Ishikawa (cell line): Measurements from ENCODE around the gene SMAP1.

Experiments used
- CEBPB ChIP-seq: IDR thresholded peaks from 2 replicates; pipeline ENCODE4 v1.6.1; 2012
- CREB1 ChIP-seq: IDR thresholded peaks from 2 replicates; pipeline ENCODE4 v1.6.1; 2012; ENCODE audit warnings: low read depth
- EGR1 ChIP-seq: IDR thresholded peaks from 2 replicates; pipeline ENCODE4 v1.6.1; 2012
- EP300 ChIP-seq: IDR thresholded peaks from 2 replicates; pipeline ENCODE4 v1.6.1; 2012; ENCODE audit warnings: borderline replicate concordance
- FOXM1 ChIP-seq: IDR thresholded peaks from 2 replicates; pipeline ENCODE4 v1.6.1; 2012; ENCODE audit warnings: low read depth, borderline replicate concordance
- NFIC ChIP-seq: IDR thresholded peaks from 2 replicates; pipeline ENCODE4 v1.6.1; 2012
- RAD21 ChIP-seq: IDR thresholded peaks from 2 replicates; pipeline ENCODE4 v1.6.1; 2012; ENCODE audit warnings: low read depth
- REST ChIP-seq: IDR thresholded peaks from 2 replicates; pipeline ENCODE4 v1.6.1; 2012; ENCODE audit warnings: low read depth, mild to moderate bottlenecking
- TAF1 ChIP-seq: IDR thresholded peaks from 2 replicates; pipeline ENCODE4 v1.6.1; 2012; ENCODE audit warnings: low read depth, mild to moderate bottlenecking
- TCF12 ChIP-seq: IDR thresholded peaks from 2 replicates; pipeline ENCODE4 v1.6.1; 2012; ENCODE audit warnings: low read depth
- TEAD4 ChIP-seq: IDR thresholded peaks from 2 replicates; pipeline ENCODE4 v1.6.1; 2012
- YY1 ChIP-seq: IDR thresholded peaks from 2 replicates; pipeline ENCODE4 v1.6.1; 2012; ENCODE audit warnings: low read depth
- ZBTB7A ChIP-seq: IDR thresholded peaks from 2 replicates; pipeline ENCODE4 v1.6.1; 2012; ENCODE audit warnings: low read depth
- TF ChIP-seq, protein P1 (sequence below): IDR thresholded peaks from 2 replicates; pipeline ENCODE4 v1.6.1; 2012
- TF ChIP-seq, protein P2 (sequence below): IDR thresholded peaks from 2 replicates; pipeline ENCODE4 v1.6.1; 2012

Gene SMAP1

DNA sequence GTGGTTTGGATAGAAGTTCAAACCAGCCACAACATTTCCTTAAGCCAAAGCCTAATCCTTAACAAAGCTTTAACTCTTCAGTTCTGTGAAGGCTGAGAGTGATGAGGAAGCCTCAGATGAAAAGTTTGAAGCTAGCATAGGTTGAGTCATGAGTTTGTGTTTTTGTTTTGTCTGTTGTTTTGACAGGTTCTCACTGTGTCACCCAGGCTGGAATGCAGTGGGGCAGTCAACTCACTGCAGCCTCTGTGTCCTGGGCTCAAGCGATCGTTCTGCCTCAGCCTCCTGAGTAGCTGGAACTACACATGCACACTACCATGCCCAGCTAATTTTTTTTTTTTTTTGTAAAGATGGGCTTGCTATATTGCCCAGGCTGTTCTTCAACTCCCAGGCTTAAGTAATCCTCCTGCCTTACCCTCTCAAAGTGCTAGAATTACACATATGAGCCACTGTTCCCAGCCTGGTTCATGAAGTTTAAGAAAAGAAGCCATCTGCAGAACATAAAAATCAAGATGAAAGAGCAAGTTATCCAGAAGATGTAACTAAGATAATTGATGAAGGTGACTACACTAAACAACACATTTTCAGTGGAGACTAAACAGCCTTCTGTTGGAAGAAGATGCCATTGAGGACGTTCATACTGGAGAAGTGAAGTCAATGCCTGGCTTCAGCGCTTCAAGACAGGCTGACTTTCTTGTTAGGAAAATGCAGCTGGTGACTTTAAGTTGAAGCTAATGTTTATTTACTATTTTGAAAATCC, 96.2 kb downstream of the SMAP1 start:
- TF ChIP-seq ZBTB7A: no peak
- TF ChIP-seq FOXM1: no peak
- no peak for TF ChIP-seq REST
- TF ChIP-seq TAF1: no peak
- TF ChIP-seq NFIC: no peak
- TF ChIP-seq, protein P1, sequence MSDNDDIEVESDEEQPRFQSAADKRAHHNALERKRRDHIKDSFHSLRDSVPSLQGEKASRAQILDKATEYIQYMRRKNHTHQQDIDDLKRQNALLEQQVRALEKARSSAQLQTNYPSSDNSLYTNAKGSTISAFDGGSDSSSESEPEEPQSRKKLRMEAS: no peak
- no peak for TF ChIP-seq CEBPB
- TF ChIP-seq EGR1: no peak
- TF ChIP-seq CREB1: no peak
- no peak for TF ChIP-seq TEAD4
- TF ChIP-seq TCF12: no peak
- no peak for TF ChIP-seq EP300
- TF ChIP-seq RAD21: no peak
- TF ChIP-seq YY1: no peak
- TF ChIP-seq, protein P2, sequence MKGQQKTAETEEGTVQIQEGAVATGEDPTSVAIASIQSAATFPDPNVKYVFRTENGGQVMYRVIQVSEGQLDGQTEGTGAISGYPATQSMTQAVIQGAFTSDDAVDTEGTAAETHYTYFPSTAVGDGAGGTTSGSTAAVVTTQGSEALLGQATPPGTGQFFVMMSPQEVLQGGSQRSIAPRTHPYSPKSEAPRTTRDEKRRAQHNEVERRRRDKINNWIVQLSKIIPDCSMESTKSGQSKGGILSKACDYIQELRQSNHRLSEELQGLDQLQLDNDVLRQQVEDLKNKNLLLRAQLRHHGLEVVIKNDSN: no peak

DNA sequence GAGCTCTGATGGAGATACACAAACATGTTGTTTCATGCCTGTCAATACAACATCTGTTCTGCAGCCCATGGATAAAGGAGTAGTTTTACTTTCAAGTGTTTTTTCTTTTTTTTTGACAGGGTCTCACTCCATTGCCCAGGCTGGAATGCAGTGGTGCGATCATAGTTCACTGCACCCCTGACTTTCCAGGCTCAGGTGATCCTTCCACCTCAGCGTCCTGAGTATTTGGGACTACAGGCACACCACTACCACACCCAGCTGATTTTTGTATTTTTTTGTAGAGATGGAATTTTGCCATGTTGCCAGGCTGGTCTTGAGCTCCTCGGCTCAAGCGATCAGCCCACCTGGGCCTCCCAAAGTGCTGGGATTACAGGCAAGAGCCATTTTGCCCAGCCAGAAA, 97.0 kb downstream of the SMAP1 start:
- TF ChIP-seq REST (no peak), TCF12 (no peak), EGR1 (no peak), ZBTB7A (no peak)
- TF ChIP-seq, protein P2: no peak

DNA sequence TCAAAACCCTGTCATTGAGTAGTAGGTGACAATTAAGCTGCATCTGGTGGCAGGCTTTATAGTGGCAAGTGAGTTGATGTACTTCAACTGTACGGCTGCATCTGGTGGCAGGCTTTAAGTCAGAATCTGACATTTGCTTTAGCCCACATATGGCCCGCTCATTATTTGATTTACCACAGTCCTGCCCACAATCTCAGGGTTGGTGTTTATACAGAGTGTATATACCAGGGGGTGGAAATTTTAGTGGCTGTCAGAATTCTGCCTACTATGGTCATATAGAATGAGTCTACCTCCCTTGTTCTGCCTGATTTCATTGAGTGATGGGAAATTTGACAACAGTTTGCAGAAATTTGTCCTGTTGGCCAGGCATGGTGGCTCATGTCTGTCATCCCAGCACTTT, 112.3 kb downstream of the SMAP1 start:
- TF ChIP-seq, protein P2: no peak
- TF ChIP-seq EP300 (no peak), TAF1 (no peak), RAD21 (no peak), ZBTB7A (no peak), FOXM1 (no peak), TCF12 (no peak), EGR1 (no peak), REST (no peak), CEBPB (no peak), TEAD4 (no peak), YY1 (no peak), CREB1 (no peak), NFIC (no peak)
- TF ChIP-seq, protein P1: no peak

GRCh38 chr6:70790483-70791224, 123.0 kb downstream of the SMAP1 start:
- TF ChIP-seq, protein P2: no peak
- TF ChIP-seq EP300 (no peak), TAF1 (no peak), TEAD4 (no peak), REST (no peak), EGR1 (no peak), RAD21 (no peak), FOXM1 (no peak), CEBPB (no peak), ZBTB7A (no peak), TCF12 (no peak)
